Measurements from ENCODE around the gene CACNG8. TPM values are rescaled to one million over a fixed set of nuclear protein-coding genes. Genes with fewer than 3 reads are reported as not detected.

CACNG8 gene
- total RNA-seq, 2 donors from 2014 or later, result 0.48 to 4.8 TPM

DNA sequence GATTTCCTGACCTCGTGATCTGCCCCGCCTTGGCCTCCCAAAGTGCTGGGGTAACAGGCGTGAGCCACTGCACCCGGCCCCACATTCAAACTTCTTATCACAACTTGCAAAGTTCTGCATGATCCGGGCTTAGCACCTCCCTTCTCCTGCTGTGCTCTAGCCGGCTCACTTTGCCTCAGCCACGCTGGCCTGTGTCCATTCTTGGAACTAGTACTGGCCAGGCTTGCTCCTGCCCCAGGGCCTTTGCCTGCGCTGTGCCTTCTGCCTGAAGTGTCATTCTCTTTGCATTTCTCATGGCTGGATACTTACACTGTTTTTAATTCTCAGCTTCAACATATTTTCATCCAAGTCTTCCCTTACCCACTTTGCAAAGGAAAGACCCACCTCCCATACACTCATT is 58.6 kb downstream of the CACNG8 start:
- H3K27ac Mint-ChIP-seq, result no peak overlapping the region
- no peak overlapping the region for H3K27ac ChIP-seq (ENCODE audit: low read depth, low read length)

DNA sequence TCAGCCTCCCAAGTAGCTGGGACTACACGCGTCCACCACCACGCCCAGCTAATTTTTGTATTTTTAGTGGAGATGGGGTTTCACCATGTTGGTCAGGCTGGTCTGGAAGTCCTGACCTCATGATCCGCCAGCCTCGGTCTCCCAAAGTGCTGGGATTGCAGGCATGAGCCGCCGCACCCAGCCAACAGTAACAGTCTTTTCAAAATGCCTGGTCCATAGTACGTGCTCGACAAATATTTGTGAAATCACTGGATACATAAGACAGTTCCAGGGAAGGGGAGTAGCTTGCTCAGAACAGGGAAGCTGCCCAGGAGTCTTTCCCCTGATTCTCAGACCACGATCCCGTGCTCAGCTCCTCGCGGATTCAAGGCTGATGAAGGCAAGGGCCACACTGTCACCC is 59.2 kb downstream of the CACNG8 start:
- DNase-seq, result no peak
- Mint-ChIP-seq H3K4me1 (peaks cover 6% of the 10 kb centered on the region), H3K4me3 (no peak overlapping the region), H3K36me3 (ENCODE audit: low read depth) (no peaks in the 10 kb centered on the region), H3K27ac (no peak overlapping the region), H3K9me3 (peaks cover 13% of the 10 kb centered on the region), H3K27me3 (ENCODE audit: insufficient read depth) (peaks cover 22% of the 10 kb centered on the region)
- no peak overlapping the region for H3K4me3 ChIP-seq (ENCODE audit: low read length)
- no peaks in the 10 kb centered on the region for H3K36me3 ChIP-seq (ENCODE audit: control insufficient read depth, insufficient read depth, low read length)
- H3K27me3 ChIP-seq (ENCODE audit: control insufficient read depth, insufficient read depth, low read length, poor library complexity, severe bottlenecking), result no peaks in the 10 kb centered on the region
- WGBS, 2 experiments (ENCODE audit: insufficient coverage in 1 of 2, insufficient read length in 1 of 2), result 81 to 90% methylated on average over 12 to 13 of the region's 13 CpGs
- H3K9me3 ChIP-seq (ENCODE audit: control insufficient read depth, low read length), result peaks cover 8% of the 10 kb centered on the region
- H3K9ac ChIP-seq (ENCODE audit: extremely low read depth, low read length, poor library complexity, severe bottlenecking), result no peak overlapping the region
- TF ChIP-seq, protein P1, sequence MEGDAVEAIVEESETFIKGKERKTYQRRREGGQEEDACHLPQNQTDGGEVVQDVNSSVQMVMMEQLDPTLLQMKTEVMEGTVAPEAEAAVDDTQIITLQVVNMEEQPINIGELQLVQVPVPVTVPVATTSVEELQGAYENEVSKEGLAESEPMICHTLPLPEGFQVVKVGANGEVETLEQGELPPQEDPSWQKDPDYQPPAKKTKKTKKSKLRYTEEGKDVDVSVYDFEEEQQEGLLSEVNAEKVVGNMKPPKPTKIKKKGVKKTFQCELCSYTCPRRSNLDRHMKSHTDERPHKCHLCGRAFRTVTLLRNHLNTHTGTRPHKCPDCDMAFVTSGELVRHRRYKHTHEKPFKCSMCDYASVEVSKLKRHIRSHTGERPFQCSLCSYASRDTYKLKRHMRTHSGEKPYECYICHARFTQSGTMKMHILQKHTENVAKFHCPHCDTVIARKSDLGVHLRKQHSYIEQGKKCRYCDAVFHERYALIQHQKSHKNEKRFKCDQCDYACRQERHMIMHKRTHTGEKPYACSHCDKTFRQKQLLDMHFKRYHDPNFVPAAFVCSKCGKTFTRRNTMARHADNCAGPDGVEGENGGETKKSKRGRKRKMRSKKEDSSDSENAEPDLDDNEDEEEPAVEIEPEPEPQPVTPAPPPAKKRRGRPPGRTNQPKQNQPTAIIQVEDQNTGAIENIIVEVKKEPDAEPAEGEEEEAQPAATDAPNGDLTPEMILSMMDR (conservative IDR thresholded peaks at IDR 0.05), result no peak
- H3K4me1 ChIP-seq (ENCODE audit: control insufficient read depth, insufficient read depth, low read length), result no peaks in the 10 kb centered on the region
- H3K27ac ChIP-seq (ENCODE audit: low read depth, low read length), result no peak overlapping the region

More for the DNA sequence above, 58.6 kb downstream of the CACNG8 start:
- Mint-ChIP-seq H3K9me3 (peaks cover 13% of the 10 kb centered on the region), H3K4me3 (no peak overlapping the region), H3K36me3 (ENCODE audit: low read depth) (no peaks in the 10 kb centered on the region), H3K27me3 (ENCODE audit: insufficient read depth) (peaks cover 25% of the 10 kb centered on the region), H3K4me1 (peaks cover 6% of the 10 kb centered on the region)
- TF ChIP-seq, protein P1 (conservative IDR thresholded peaks at IDR 0.05), result no peak
- H3K4me3 ChIP-seq (ENCODE audit: low read length), result no peak overlapping the region
- H3K4me1 ChIP-seq (ENCODE audit: control insufficient read depth, insufficient read depth, low read length), result no peaks in the 10 kb centered on the region
- no peaks in the 10 kb centered on the region for H3K36me3 ChIP-seq (ENCODE audit: control insufficient read depth, insufficient read depth, low read length)
- no peaks in the 10 kb centered on the region for H3K27me3 ChIP-seq (ENCODE audit: control insufficient read depth, insufficient read depth, low read length, poor library complexity, severe bottlenecking)
- peaks cover 8% of the 10 kb centered on the region for H3K9me3 ChIP-seq (ENCODE audit: control insufficient read depth, low read length)
- no peak overlapping the region for H3K9ac ChIP-seq (ENCODE audit: extremely low read depth, low read length, poor library complexity, severe bottlenecking)
- 87 to 88% methylated on average over 7 to 8 of the region's 8 CpGs for WGBS, 2 experiments (ENCODE audit: insufficient coverage in 1 of 2, insufficient read length in 1 of 2)
- no peak for DNase-seq

DNA sequence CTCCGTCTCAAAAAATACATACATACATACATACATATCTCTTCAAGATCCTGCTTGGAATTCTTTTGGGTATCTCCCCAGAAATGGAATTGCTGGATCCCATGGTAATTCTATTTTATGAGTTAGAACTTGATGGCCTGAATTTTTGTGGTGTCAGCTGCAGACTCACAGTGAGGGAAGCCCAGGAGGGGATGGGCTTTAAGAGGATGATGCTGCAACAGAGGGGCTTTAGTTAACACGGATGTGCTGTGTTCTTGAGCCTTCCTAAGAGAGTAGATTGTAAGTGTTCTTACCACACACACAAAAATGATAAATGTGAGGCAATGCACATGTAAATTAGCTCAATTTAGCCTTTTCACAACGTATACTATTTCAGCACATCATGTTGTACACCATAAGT is 60.5 kb downstream of the CACNG8 start:
- Histone ChIP-seq H3K36me3 (ENCODE audit: control insufficient read depth, insufficient read depth, low read length) (no peaks in the 10 kb centered on the region), H3K4me3 (ENCODE audit: low read length) (no peak overlapping the region), H3K27ac (ENCODE audit: low read depth, low read length) (no peak overlapping the region), H3K9me3 (ENCODE audit: control insufficient read depth, low read length) (no peaks in the 10 kb centered on the region), H3K9ac (ENCODE audit: extremely low read depth, low read length, poor library complexity, severe bottlenecking) (no peak overlapping the region), H3K4me1 (ENCODE audit: control insufficient read depth, insufficient read depth, low read length) (no peaks in the 10 kb centered on the region), H3K27me3 (ENCODE audit: control insufficient read depth, insufficient read depth, low read length, poor library complexity, severe bottlenecking) (no peaks in the 10 kb centered on the region)
- peaks cover 5% of the 10 kb centered on the region for H3K9me3 Mint-ChIP-seq
- no peak overlapping the region for H3K27ac Mint-ChIP-seq
- H3K4me1 Mint-ChIP-seq, result peaks cover 6% of the 10 kb centered on the region
- peaks cover 15% of the 10 kb centered on the region for H3K27me3 Mint-ChIP-seq (ENCODE audit: insufficient read depth)
- no peaks in the 10 kb centered on the region for H3K36me3 Mint-ChIP-seq (ENCODE audit: low read depth)
- no peak for DNase-seq
- no peak overlapping the region for H3K4me3 Mint-ChIP-seq
- TF ChIP-seq, protein P1 (conservative IDR thresholded peaks at IDR 0.05), result no peak
- 58 to 71% methylated on average over 2 of the region's 3 CpGs for WGBS, 2 experiments (ENCODE audit: insufficient coverage in 1 of 2, insufficient read length in 1 of 2)
